HG03575 (cell line): Measurements from ENCODE around the gene FAM217B.
"Not testable (repeated sequence)": the region's sequence is repeated elsewhere in the genome, so short reads cannot be mapped to it uniquely, and the experiment has no call there.

Source experiments
- ATAC-seq: cut with Tn5 transposase; IDR thresholded peaks from one replicate; pipeline ENCODE4 v1.9.1; 2021; ENCODE audit not compliant: unreplicated experiment, insufficient number of reproducible peaks, low FRiP score; ENCODE audit errors: extremely low read depth

The FAM217B gene

DNA sequence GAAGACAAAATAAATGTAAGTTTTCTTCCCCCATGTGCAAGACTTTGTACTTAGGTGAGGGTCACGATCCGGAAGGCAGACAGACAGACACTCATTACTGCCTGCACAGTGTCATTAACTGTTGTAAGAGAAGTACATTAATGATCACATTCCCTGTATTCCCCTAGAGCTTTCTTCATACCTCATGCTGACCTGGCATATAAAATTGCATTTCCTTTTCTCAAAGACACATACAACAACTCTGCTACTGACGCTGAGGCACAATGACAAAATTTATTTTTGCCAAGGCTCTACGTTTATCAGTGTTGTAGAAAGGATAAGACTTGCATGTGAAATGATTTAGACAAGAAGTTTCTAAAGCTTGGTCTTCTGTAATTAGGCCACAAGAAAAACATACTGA lies 3.8 kb upstream of the FAM217B start:
- no peak for ATAC-seq

- no peak for ATAC-seq
Observed at GRCh38 chr20:59937150-59937549, 3.0 kb upstream of the FAM217B start.

- ATAC-seq: no peak
Observed at GRCh38 chr20:59938221-59938620, 2.0 kb upstream of the FAM217B start.

GRCh38 chr20:59938696-59939051 lies 1.5 kb upstream of the FAM217B start:
- no peak for ATAC-seq

DNA sequence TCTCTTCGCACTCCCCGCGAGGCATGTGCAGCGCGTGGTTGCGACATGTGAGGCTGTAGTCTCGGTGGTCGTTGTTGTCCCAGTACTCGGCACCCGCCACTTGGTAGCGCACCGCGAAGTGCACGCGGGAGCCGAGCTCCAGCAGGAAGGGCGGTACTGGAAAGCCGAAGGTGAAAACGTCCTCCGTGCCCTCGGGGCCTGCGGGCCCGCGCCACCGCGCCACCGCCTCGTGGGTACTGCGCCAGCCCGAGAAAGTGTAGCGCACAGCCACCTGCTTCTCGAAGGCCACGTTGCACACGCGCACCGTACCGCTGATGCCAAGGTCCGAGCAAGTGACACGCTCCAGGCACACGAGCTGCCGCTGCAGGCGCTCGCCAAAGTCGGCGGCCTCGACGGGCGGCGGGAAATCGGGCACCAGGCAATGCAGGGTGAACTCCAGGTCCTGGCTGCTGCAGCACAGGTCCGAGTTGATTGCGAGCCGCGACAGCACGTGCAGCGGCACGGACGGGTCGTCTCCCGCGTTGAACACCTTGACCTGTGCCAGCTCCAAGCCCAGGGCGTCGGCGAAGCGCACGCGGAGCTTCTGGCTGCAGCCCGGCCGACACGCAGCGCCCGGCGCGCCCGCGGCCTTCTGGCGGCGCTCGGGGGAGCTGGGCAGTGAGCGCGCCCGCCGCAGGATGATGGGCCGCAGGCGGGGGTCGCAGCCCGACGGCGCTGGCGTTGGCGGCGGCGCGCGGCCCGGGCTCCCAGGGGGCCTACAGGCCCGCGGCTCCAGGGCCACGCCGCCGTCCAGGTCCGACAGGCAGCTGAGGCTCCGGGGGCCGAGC lies 924 bp upstream of the FAM217B start:
- no peak for ATAC-seq

- ATAC-seq: peak; percentile 17
Observed at GRCh38 chr20:59939879-59940128, 385 bp upstream of the FAM217B start.

GRCh38 chr20:59940956-59941294 lies 736 bp downstream of the FAM217B start:
- ATAC-seq: no peak

GRCh38 chr20:59942245-59942644 lies 2.1 kb downstream of the FAM217B start:
- no peak for ATAC-seq

- ATAC-seq: no peak
Observed at GRCh38 chr20:59944726-59945125, 4.5 kb downstream of the FAM217B start.

DNA sequence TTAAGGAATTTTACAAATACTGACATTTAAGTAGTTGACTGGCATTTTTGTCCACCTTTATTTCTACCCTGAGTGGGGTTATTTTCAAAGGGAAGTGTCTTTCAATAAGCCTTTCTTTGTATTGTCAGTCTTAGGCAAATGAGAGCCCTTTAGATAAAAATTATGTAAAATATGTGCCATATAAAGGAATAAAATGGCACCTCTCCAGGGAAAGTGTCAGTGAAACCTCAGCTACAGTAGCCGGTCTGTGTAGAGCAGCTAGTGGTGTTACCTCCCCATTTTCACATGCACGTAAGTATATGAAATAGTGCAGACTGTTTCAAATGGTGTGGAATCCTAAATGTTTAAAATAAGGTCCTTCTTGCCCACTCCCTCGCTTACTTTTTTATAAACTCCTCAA lies 5.0 kb downstream of the FAM217B start:
- no peak for ATAC-seq

DNA sequence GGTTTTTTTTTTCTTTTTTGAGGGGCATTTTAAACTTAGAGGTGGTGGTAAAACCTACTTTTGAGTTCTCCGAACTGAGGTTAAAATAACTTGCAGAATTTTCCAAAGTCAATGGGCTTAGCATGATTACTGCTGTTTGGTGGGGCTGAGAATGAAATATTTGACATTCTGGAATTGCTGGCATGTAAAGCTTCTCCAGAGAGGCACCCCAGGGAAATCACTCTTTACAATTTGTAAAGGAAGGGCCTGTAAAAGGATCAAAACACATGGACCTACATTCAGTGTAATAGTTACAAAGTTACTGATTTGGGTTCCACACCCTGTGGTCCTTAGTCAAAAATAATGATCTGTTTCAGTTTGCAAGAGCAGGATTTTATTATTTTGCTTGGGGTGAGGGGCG lies 5.5 kb downstream of the FAM217B start:
- no peak for ATAC-seq

DNA sequence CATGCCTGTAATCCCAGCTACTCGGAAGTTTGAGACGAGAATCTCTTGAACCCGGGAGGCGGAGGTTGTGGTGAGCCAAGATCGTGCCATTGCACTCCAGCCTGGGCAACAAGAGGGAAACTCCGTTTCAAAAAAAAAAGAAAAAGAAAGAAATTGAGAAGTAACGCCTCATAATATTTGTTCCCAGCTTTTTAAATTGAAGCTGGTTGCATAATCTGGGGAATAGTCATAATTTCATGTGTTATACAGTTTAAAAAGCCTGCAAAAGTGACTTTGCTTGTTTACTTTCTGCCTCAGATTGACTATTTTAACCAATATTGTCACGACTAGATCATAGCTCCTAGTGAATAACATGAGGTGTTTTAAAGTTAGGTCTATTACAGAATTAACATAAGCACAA lies 7.2 kb downstream of the FAM217B start:
- ATAC-seq: no peak

- no peak for ATAC-seq
Observed at GRCh38 chr20:59948212-59948611, 8.0 kb downstream of the FAM217B start.

- ATAC-seq: no peak
Observed at GRCh38 chr20:59948828-59949720, 8.9 kb downstream of the FAM217B start.

GRCh38 chr20:59949911-59950310 lies 9.7 kb downstream of the FAM217B start:
- ATAC-seq: no peak

GRCh38 chr20:59954718-59955117 lies 14.5 kb downstream of the FAM217B start:
- no peak for ATAC-seq

GRCh38 chr20:59955131-59955796 lies 15.1 kb downstream of the FAM217B start:
- ATAC-seq: no peak

DNA sequence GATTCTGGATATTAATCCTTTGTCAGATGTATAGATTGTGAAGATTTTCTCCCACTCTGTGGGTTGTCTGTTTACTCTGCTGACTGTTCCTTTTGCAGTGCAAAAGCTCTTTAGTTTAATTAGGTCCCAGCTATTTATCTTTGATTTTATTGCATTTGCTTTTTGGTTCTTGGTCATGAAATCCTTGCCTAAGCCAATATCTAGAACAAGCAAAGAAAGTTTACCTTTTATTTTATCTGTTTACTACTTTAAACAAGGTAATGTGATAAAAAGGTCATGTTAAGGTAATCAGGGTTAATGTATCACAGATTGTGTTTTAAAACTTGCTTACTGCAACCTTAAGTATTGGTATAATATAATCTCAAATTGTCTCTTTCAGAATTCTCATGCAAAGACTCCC lies 17.4 kb downstream of the FAM217B start:
- ATAC-seq: not testable (repeated sequence)

DNA sequence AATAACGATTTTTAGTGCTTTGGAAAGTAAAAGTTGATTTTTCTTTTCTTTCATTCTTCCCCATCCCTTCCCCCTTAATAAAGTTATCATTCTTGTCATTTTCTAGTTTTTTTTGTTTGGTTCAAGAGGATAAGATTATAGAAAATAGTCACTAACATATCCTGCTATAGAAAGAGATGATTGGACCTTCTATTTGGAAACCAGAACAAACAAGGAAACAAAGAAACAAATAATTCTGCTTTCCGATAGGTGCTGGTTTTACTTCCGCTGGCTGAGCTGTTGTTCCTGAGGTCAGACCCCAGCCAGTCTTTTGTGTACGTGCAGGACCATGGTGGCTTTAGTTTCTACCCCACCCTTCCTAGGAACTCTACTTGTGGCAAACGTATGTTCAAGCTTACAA lies 17.9 kb downstream of the FAM217B start, which contains the start of gene CDH26:
Gene CDH26, plus strand, starts transcription at position 301 of the 400 bp plus-strand sequence. CDS start 304 bp downstream, outside the sequence.
- ATAC-seq: no peak

DNA sequence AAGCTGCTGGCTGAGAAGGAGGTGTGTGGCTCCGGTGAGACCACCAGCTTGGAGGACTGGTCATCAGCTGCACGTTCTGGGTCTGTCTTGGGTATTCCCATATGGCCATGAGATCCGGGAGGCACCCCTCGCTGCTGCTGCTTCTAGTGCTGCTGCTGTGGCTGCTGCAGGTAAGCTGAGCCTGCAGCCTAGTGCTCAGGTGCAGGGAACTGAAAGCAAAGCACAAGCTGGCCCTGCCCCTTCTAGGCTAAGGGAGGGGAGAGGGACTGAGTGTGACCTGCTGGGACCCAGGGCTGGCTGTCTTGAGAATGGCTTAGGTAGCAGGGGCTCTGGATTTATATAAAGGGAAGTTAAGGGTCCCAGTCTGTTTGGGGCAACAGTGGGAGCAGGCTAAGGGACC lies 18.4 kb downstream of the FAM217B start:
- no peak for ATAC-seq
